ENCODE measurements around the gene SLC17A2. TPM values are rescaled to one million over a fixed set of nuclear protein-coding genes. Genes with fewer than 3 reads are reported as not detected.

Gene SLC17A2
- total RNA-seq, 4 donors from 2014 or later = not detected

DNA sequence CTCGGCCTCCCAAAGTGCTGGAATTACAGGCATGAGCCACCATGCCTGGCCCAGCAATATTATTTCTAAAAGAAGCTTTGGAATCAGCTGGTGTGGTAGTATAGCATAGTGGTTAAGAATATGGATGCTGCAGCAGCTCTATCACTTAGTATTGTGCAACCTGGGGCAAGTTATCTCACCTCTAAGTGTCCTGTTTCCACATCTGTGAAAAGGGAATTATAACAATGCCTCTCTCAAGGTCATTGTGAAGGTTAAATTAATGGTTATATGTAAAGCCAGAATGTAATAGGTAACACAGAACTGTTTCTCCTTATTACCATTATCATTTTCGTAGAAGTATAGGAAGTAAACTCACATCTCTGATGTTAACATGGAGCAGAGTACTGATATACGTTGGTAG lies 14.2 kb downstream of the SLC17A2 start:
- WGBS = 64% methylated on average over 3 of the region's 3 CpGs
- Histone ChIP-seq H3K27me3 (peaks cover 0 to 10% (median 0%) of the 10 kb centered on the region in 4 donors), H3K9me3 (no peaks in the 10 kb centered on the region), H3K4me1 (no peaks in the 10 kb centered on the region), H3K36me3 (no peaks in the 10 kb centered on the region), H3K27ac (replicated peaks in 1 of 4) (no peak overlapping the region), H3K4me3 (no peak overlapping the region)
- no peak for DNase-seq (ENCODE audit: extremely low spot score)
- TF ChIP-seq POLR2A (IDR thresholded peaks at IDR 0.05; ENCODE audit: low read depth) (no peak), CTCF (IDR thresholded peaks at IDR 0.05) (no peak), POLR2AphosphoS5 (IDR thresholded peaks at IDR 0.05) (no peak), EP300 (IDR thresholded peaks at IDR 0.05) (no peak)
- intact Hi-C loops (cut with DNase I) = no loop called here

GRCh38 chr6:25913741-25914140 lies 16.8 kb downstream of the SLC17A2 start:
- Histone ChIP-seq H3K4me1 (no peaks in the 10 kb centered on the region), H3K36me3 (no peaks in the 10 kb centered on the region), H3K27me3 (peaks cover 0 to 10% (median 0%) of the 10 kb centered on the region in 4 donors), H3K27ac (replicated peaks in 1 of 4) (no peak overlapping the region), H3K9me3 (no peaks in the 10 kb centered on the region), H3K4me3 (no peak overlapping the region)
- intact Hi-C loops (cut with DNase I) = no loop called here
- no peak for DNase-seq (ENCODE audit: extremely low spot score)
- TF ChIP-seq POLR2AphosphoS5 (IDR thresholded peaks at IDR 0.05) (no peak), CTCF (IDR thresholded peaks at IDR 0.05) (no peak), POLR2A (IDR thresholded peaks at IDR 0.05; ENCODE audit: low read depth) (no peak), EP300 (IDR thresholded peaks at IDR 0.05) (no peak)
- WGBS = 60% methylated on average over 3 of the region's 3 CpGs

- Histone ChIP-seq H3K36me3 (no peaks in the 10 kb centered on the region), H3K27me3 (peaks cover 0 to 17% (median 0%) of the 10 kb centered on the region in 4 donors), H3K9me3 (no peaks in the 10 kb centered on the region), H3K27ac (replicated peaks in 1 of 4) (no peak overlapping the region), H3K4me1 (no peaks in the 10 kb centered on the region), H3K4me3 (no peak overlapping the region)
- whole genome bisulfite sequencing = 74% methylated on average over 4 of the region's 4 CpGs
- no peak for DNase-seq (ENCODE audit: extremely low spot score)
- intact Hi-C loops (cut with DNase I) = no loop called here
- TF ChIP-seq CTCF (IDR thresholded peaks at IDR 0.05) = no peak
- TF ChIP-seq EP300 (IDR thresholded peaks at IDR 0.05) = no peak
- no peak for TF ChIP-seq POLR2AphosphoS5 (IDR thresholded peaks at IDR 0.05)
Observed at GRCh38 chr6:25911351-25911750, 19.1 kb downstream of the SLC17A2 start.

- intact Hi-C loops (cut with DNase I) = no loop called here
- Histone ChIP-seq H3K27ac (replicated peaks in 1 of 4) (no peak overlapping the region), H3K36me3 (no peaks in the 10 kb centered on the region), H3K4me1 (no peaks in the 10 kb centered on the region), H3K9me3 (no peaks in the 10 kb centered on the region), H3K27me3 (peaks cover 0 to 10% (median 0%) of the 10 kb centered on the region in 4 donors), H3K4me3 (no peak overlapping the region)
- WGBS = 68% methylated on average over 1 of the region's 1 CpG
- no peak for DNase-seq (ENCODE audit: extremely low spot score)
- TF ChIP-seq EP300 (IDR thresholded peaks at IDR 0.05) = no peak
- TF ChIP-seq POLR2AphosphoS5 (IDR thresholded peaks at IDR 0.05) = no peak
- no peak for TF ChIP-seq CTCF (IDR thresholded peaks at IDR 0.05)
- TF ChIP-seq POLR2A (IDR thresholded peaks at IDR 0.05; ENCODE audit: low read depth) = no peak
Observed at GRCh38 chr6:25907475-25908014, 22.9 kb downstream of the SLC17A2 start.

All from esophagus muscularis mucosa (tissue), 4 donors.